ENCODE measurements around the gene VDAC1.

- TF ChIP-seq CTCF (conservative IDR thresholded peaks at IDR 0.05 in 1 of 2, IDR thresholded peaks at IDR 0.05 in 1 of 2; ENCODE audit: low read depth in 1 of 2, low read length in 2 of 2) (no peak), EZH2 (IDR thresholded peaks at IDR 0.05; ENCODE audit: low read length, missing control alignments) (no peak)
These were observed 26.9 kb downstream of the VDAC1 start for GRCh38 chr5:133977858-133978257.

All from fibroblast of lung (primary cell).